Medulla oblongata (tissue), 1 donor: ENCODE data around the gene ADORA1.

Source experiments
- DNase-seq: peaks from one replicate; pipeline ENCODE4 v3.0.0-alpha.2; 2015; ENCODE audit errors: extremely low spot score

Gene ADORA1

DNA sequence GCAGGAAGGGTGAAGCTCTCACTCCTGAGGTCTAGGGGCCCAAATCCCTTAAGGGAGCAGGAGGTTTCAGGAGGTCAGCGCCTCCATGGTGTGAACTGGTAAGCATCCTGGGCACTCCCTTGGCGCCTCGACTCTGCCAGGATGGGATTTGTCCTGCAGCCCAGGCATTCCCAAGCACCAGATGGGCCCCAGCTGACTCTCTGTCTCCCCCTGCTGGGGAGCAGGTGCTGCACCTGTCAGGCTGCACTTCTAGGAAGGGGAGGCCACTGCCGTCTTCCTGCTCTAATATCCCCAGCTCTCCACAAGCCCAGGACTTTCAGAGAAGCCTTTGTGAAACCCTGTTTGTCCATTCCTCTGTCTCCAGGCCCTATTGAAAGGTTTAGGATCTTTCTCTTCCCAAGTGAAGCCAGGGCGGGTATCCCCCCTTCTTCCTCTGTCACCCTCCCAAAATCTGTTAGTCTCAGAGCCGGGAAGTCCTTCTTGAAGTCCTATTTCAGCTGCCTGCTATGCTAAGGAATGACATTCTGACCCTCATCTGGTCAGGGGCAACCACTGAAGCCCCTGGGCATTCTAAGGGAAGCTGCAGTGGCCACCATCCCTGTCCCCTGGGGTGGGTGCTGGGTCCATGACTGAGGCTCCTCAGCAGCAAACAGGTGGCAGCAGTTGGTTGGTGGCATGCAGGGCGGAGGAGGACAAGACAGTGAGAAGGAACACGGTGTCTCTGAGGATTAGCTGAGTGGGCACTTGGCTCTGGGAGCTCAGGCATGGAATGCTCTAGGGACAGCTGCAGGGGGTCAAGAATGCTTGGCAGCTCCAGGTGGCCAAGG, 44.9 kb downstream of the ADORA1 start:
- peak; percentile 80 for DNase-seq

DNA sequence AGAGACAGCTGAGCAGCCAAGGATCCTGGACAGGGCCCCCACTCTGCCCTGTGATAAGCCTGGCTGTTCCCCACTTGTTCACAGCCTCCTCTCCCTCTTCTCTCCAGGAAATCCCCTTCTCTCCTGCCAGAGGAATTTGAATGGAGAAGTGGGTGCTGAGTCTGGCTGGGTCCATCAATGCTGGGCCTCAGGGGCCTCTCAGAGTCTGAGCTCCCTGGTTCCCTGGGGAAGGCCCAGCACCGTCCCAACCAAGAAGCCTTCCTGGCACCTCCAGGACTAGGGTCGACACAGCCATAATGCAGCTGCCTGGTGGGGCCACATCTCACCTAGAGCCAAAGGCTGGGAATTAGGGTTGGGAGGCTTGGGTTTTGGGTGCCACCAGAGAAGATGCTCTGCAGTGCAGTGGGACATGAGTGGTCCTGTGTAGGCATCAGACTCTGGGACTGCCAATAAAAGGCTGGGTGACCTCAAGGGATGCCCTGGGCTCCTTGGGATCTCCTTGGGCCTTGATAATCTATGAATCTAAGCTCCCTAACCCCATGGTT, 45.6 kb downstream of the ADORA1 start:
- no peak for DNase-seq

DNA sequence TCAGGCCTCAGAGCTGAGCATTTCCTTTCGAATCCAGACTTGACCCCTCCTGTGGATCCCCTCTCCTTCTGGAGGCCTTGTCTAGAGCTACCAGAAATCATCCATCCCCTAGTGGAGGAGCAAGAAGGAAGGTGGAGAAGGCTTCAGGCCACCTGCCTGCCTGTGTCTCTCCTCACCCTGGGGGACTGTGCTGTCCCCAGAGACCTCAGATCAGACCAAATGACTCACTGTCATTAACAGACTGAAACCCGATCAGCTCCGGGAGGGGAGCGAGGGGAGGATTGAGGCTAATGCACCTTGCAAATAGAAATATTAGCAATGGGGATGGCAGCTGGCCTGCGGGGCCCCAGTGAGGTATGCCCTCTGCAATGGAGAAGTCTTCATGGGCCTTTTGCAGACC, 46.0 kb downstream of the ADORA1 start:
- no peak for DNase-seq

DNA sequence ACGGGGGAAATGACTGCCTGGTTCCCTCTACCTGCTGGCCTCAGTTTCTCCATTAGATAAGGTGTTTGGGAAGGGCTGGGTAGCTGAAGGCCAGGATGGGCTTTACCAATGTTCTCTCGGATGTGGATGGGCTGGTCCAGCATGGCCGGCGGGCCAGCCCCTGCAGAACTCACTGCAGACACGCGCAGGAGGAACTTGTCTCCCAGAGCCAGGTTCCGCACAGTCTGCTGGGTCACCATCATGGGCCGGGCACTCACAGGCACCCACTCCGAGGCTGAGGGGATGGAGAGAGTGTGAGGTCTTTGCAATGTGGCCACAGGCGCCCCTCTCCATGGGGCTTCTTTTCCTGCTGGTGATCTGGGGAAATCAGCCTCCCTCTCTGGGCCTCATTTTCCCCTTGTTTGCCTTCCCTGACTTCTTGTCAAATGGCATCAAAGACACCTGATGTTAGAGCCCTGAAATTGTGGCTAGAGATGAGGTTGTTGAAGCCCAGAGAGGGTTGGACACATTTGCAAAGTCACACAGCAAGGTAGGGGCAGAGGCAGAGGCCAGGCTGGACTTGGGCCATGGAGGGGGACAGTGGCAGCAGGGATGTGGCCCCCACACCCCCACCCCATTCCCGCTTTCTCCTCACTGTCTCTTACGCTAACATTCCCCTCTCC, 46.9 kb downstream of the ADORA1 start:
- no peak for DNase-seq

DNA sequence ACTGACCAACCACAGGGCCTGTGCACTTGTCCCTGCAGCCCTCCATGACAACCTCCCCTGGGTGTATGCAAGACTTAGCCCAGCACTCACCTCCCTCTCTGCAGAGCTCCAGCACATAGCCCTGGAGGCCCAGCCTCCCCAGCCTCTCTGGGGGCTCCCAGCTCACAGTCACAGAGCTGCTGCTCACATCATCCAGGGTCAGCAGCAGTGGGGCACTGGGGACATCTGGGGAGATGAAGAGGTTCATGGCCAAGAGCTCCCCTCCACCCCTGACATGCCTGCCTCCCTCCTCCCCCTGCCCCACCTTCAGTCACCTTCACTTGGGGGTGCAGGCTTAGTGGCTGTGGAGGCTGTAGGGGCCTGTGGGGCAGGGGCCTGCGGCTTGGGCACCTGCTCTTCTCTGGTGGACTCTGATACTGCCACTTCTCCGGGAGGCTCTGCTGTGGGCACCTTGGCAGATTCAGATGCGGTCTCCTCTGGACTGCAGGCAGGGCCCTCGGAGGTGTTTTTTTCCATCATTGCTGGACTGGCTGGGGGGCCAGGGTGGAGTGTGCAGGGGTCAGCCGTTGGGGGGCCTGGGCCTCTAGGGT, 47.8 kb downstream of the ADORA1 start, which contains the start of gene MYBPH:
Gene MYBPH (minus strand): TSS at position 590 of the 590 bp plus-strand sequence. CDS start 71 bp downstream, at position 519.
- no peak for DNase-seq

DNA sequence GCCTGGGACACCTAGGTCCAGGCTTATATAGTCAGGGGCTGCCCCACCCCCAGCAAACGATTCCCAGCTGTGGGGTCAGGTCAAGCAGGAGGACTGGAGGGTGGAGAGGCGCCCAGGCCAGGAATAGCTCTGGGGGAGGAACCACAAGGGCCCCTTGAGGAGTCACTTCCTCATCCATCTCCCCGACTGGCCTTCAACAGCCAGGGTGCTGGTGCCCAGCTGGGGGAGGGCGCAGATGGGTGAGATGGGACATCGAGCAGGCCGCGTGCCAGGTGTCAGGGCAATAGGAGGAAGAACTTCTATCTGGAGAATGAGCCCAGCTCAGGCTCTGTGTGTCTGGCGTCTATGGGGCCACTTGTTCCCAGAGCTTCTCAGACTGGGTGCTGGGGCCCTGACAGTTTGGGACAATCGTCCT, 48.3 kb downstream of the ADORA1 start:
- DNase-seq, result peak; percentile 77

DNA sequence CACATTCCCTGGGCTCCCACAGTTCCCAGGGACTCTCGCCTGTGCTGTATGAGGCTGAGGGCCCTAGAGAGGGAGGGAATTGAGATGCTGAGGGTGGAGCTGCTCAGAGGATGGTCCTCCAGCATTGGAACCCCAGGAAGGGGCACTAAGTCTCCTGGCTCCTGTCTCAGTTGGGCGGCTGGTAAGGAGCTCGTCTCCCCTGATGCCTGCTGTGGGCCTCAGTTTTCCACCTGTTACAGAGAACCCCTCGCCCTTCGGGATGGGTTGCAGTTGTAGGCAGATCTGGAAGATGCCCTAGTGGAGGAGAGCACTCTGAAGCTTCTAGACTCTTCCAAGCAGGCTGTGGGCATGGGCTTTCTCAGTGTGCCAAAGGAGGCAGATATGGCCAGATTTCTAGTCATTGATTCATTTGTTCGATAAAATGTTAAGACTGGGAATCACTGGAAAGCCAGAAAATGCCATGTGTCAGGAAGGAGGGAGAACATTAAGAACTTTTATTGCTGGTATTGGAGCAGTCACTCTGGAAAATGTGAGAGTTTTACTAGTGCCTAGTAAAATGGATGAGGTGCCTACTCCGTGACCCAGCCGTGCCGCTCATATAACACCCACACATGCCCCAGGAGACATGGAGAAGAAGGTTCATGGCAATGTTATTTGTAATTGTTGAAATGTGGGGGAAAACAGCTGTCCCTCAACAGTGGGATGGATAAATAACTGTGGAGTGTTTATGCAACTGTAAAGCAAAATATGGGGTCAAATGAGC, 48.9 kb downstream of the ADORA1 start:
- DNase-seq, result no peak

DNA sequence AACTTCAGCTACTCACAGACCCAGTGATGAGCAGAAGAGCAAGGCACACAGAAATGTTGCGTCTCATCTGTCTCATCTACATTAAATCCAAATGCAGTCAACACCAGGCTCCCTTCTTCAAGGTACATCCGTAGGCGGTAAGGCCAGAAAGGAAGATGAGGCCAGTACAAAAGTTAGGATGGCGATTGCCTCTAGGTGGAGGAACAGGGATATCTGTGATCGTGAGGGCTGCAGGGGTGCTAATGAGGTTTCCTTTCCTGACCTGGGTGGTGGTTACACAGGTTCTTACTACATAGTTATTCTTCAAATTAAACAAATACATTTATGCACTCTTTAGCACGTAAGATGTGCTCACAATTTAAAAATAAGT, 49.5 kb downstream of the ADORA1 start:
- DNase-seq, result no peak

DNA sequence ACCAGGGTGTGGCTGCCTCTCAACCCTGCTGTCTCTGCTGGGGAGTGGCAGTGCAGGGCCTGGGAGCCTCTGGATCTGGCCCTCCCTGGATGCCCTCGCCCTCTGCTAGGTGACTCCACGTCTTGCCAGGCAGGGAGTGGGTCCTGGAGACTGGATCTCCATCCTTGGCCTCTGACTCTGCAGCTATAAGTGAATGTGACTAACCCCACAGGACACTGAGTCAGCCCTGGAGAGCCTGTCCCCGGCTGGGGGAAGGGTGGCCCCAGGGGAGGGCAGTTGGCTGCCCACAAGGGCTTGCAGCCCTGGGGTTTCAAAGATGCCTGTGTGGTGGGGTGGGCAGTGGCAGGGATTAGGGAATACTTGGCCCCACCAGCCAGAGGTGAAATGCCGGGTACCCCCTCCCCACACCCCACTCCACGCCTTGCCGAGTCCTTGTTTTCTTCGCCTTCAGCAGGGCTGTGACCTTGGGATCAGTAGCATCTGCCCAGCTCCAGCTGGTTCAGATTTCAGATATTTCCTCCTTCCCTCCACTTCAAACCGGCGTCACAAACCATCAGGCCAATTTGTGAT, 50.0 kb downstream of the ADORA1 start:
- no peak for DNase-seq

DNA sequence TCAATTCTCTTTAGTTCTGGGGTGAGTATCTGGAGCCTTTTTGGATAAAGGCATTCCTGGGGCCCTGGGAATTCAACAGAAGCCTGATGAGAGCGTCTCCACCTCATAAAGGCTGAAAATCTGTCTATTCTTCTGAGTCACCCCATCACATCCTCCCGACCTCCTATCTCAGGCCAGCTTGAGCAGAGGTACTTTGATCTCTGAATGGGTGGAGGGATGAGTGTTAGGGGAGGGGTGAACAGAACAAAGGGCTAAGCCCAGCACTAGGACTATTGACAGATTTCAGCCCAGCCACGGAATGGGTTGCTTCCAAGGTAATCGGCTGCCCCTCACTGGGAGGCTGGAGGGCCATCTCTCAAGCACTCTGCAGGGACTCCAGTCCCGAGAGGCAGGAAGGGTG, 50.6 kb downstream of the ADORA1 start:
- DNase-seq, result no peak

DNA sequence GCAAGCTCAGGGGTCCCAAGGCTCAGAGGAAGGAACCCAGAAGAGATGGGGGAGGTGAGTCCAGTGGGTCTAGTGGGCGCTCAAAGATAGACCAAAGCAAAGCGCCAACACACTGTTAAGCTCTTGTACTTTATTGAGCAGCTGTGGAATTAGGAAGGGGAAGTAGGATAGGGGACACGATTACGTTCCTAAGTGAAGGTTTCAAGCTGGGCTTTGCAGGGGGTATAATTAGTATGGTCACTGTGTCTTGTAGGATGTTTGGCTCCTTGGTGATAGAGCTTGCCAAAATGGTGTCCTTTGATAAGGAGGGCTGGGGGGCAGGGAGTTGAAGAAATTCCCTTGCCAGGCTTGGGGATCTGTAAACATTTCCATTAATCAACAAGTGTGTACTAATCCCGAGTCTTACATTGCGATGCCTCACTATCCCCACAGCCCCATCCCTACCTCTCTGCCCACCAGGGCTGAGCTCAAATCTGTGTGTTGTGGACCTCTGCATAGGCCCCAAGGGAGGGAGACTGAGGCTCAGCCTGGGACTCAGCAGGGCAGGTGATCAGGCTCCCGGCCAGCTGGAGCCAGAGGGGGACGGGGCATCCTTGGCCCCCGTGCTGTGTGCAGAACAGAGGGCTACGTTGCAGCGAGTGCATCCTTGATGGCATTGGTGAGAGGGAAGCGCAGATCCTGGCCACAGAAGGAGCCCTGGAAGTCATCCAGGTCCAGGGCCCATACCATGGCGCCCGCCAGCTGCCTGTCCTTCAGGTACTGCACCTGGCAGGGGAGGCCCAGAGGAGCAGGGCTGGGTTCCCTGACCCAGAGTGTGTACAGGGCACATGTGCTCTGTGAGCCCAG, 51.5 kb downstream of the ADORA1 start:
- DNase-seq, result no peak

DNA sequence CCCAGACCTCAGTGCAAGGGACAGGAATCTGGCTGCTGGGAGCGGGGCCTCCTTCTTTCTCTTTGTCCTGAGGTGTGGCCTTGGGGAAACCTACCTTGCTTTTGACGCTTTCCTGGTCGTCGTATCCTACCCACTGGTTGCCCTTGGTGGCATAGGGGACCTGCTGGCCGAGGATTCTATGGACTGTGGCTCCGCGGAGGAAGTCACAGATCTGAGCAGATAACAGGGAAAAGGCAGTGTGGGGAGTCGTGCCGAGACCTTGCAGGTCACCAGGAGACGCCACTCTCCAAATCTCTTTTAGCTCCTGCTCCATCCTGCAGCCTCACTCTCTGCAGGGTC, 52.1 kb downstream of the ADORA1 start:
- no peak for DNase-seq

DNA sequence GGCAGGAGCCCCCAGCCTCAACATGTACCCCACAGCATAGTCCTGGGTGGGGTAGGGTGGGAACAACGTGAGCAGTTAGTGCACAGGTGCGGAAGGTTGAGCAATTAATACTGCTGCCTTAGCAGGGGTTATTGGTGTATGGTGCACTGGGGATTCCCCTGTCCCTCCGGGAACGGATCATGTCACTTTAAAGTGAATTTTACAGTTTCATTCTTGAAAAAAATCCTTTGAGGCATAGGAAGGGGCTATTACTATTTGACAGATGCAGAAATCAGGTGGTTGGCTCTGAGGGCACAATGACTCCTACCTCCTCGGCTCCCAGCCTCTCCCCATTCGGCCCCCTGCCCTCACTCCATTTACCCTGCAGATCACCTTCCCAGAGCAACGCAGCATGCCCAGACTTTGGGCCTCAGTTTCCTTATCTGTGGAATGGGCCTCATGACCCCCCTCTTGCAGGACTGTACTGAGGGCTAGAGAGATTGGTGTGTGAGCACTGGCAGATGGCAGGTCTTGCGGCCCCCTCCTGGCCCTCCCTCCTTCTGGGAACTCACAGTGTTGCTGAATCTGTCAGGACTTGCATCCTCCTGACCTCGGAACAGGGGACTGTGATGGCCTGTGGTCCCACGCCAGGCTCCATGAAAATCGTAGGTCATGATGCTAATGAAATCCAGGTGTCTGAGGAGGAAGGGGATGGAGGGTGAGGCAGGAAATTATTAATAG, 53.2 kb downstream of the ADORA1 start:
- no peak for DNase-seq

DNA sequence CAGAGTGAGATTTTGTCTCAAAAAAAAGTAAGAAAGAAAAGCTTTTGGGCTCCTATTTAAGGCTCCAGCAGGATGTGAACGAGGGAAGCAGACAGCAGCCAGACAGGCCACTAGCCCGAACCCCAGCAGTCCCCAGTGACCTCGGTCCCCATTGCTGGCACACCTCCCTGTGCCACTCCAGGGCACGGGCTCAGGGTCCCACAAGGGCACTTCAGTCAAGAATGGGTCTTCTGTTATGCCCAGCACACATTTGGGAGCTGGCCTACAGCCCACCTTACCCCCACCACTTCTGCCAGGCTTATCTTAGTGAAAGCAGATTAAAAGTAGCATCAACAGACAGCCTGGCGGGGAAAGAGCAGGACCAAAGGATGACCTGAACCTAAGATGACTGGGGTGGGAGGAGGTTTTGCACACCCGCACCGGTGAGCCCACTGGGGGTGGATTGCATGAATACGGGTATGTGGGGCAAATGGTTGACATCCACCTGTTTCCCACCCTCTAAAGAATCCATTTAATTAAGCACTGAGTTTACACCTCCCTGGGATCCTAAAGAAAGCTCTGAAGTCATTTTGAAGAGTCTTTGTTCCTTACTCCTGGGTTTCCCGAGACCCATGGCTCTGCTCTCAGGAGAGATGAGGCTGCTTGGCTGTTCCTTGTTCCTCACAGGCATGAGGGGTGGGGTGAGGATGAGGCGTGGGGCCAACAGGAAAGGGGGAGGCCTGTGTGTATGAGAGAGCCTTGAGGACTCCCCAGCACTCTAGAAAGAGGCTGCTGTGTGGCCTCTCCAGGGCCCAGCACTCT, 54.3 kb downstream of the ADORA1 start:
- no peak for DNase-seq

DNA sequence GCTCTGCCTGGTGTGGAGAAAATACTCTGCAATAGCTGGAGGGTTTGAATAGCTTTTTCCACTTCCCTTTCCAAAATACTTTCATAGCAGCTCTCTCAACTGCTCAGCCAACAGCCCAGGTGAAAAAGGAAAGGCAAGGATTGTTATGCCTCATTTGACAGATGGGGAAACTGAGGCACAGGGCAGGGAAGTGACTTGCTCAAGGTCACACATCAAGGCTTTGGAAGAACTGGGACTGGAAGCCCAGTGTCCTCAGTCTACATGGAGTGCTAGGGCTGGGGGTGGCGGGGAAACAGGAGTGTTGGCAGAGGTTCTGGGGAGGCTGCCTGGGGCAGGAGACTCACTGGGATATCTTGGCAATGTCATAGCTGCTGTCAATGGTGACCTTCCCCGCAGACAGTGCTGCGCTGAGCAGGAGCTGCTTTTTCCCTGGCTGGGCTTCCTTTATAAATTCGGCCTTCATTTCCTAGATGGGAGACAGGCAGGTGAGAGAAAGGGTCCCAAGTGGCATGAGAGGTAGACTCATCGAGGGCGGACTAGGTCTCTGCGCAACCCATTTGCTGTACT, 54.9 kb downstream of the ADORA1 start:
- no peak for DNase-seq

DNA sequence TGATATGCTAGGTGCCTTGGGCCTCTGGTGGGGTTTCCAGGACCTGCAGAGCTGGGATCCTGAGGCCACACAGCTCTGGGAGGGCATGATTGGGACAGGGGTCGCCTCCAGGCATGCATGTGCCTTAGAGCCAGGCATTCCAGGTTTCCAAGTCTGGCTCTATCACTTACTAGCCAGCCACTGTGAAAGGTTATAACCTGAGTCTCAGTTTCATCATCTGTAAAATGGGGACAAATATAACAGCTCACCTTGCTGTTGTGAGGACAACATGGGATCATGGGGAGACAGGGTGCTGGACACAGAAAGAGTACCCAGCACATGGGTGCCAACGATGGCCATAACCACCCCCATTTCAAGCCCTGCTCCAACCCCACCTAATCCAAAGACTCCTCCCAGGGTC, 56.3 kb downstream of the ADORA1 start:
- no peak for DNase-seq

DNA sequence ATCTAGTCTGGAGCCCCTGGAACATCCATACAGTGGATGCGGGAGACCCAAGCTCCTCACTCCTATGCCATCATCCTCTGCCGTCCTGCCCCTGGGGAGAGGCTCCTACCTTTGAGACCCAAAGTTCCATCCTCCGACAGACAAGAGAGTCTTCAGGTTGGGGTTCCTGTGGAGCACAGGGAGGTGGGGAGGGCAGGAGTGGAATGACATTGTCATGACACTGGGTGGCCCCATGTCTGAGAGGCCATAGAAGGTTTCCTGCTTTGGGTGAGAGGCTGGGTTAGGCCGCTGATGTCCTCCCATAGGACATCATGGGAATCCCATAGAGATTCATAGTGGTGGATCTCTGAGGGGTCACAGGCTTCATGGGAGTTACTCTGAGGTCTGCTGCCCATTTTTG, 56.9 kb downstream of the ADORA1 start:
- no peak for DNase-seq

DNA sequence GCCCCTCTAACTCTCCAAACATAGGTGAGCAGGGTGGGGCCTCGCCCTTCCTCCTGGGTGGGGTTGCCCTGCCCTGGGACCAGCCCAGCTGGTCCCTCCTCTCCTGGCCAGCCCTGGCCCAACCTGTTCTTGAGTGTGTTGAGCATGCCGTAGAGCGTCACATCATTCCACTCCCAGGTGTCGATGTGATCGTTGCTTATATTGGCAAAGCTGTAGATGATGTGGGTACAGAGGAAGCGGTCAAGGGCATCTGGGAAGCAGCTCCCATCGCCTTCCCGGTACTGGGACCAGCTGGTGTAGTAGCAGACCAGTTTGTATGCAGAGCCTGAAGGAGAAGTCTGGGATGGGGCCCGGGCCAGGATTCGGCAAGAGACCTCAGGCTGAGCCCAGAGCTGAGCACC, 57.5 kb downstream of the ADORA1 start:
- DNase-seq, result no peak

DNA sequence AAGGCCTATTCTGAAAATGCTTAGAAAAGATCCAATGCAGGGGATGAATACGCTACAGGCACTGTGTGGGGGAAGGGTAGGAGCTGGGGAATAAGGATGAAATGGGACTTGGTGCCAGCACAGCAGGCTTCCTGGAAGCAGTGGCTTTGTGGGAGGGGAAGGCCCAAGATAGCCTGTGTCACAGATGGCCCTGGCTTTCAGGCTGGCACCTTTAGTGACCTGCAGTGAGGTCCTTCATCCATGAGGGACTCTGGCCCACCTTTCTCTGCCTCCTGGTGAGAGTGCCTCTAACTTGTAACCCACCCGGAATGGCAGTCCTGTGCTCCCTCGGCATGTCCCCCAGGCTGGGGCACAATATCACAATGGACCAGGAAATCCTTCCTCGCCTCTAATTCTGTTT, 58.1 kb downstream of the ADORA1 start:
- no peak for DNase-seq
